SH-SY5Y (cell line): ENCODE measurements around the gene SASH3.

Experiments
- GATA2 ChIP-seq: IDR thresholded peaks from 2 replicates; pipeline ENCODE4 v1.6.1; 2011; ENCODE audit warnings: mild to moderate bottlenecking, low read depth, low read length
- GATA3 ChIP-seq: IDR thresholded peaks from 2 replicates; pipeline ENCODE4 v1.6.1; 2011; ENCODE audit warnings: low read depth, mild to moderate bottlenecking, low read length, moderate library complexity

Gene SASH3

GRCh38 chrX:129840344-129840743, 60.6 kb downstream of the SASH3 start:
- TF ChIP-seq GATA2 (no peak), GATA3 (no peak)

GRCh38 chrX:129842510-129843208, 62.9 kb downstream of the SASH3 start:
- TF ChIP-seq GATA2 (no peak), GATA3 (no peak)

DNA sequence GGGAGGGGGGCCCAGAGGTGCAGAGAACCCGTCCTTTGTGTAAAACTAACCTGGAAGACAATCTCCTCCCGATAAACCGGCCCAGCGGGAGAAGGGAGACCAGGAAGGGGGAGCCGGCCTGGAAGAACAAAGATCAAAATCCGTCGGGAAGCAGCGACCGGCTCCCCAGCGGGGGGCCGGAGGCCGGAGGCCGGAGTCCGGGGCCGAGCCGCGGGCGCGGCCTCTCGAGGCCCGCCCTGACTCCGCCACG, 63.4 kb downstream of the SASH3 start:
- TF ChIP-seq GATA2 (no peak), GATA3 (no peak)

- TF ChIP-seq GATA3, result no peak
- no peak for TF ChIP-seq GATA2
Measured at GRCh38 chrX:129843459-129844306, 63.9 kb downstream of the SASH3 start, which contains the start of gene ZDHHC9. TSS of gene ZDHHC9 (minus strand) at chrX:129843886. CDS start at chrX:129841945, 1,941 bp downstream.
